Anterior cingulate cortex (tissue), 58 donors: ENCODE measurements around the gene PLCD3.

ENCODE experiments used
- DNase-seq, 58 donors: peaks; one replicate each; lab custom pipeline; 2025; lab: John Stamatoyannopoulos, UW

PLCD3 gene

DNA sequence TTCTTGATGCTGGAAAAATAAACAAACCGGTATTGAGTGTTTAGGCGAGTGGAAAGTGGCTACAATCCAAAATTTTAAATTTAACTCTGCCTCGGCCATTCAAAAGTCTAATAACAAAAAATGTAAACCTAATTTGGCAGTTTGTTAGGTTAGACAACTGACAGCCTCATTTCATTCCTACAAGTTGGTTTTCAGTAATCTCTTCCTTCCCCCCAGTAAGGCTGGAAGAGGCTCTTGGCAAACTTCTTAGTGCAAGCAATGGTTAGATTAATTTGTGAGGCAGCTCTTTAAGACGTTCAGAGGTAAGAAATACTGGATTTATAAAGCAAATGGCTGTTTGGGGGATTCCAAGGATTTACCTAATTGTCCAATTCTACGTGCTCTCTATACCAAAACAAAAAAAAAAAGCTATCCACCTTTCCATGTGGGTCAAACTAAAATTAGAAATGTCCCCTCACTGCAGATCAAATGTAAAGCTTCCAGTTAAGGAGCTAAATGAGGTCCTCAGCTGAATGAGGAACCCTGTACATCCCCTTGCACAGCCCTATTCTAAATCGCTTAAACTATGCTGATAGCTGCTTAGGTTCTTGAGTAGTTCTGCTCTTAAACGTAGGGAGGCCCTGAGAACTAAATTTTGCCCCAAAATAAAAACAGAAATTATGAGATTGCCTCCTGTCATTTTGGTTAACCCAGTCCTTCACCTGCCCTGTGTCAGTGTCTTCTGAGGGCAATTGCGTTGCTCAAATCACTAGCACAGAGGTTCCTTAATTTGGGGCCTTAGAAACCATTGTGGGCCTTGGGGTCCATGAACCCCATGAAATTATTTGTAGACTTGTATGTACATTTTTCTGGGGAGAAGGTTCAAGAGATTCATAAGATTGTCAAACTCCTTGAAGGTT lies 18.8 kb upstream of the PLCD3 start:
- no peak for DNase-seq

DNA sequence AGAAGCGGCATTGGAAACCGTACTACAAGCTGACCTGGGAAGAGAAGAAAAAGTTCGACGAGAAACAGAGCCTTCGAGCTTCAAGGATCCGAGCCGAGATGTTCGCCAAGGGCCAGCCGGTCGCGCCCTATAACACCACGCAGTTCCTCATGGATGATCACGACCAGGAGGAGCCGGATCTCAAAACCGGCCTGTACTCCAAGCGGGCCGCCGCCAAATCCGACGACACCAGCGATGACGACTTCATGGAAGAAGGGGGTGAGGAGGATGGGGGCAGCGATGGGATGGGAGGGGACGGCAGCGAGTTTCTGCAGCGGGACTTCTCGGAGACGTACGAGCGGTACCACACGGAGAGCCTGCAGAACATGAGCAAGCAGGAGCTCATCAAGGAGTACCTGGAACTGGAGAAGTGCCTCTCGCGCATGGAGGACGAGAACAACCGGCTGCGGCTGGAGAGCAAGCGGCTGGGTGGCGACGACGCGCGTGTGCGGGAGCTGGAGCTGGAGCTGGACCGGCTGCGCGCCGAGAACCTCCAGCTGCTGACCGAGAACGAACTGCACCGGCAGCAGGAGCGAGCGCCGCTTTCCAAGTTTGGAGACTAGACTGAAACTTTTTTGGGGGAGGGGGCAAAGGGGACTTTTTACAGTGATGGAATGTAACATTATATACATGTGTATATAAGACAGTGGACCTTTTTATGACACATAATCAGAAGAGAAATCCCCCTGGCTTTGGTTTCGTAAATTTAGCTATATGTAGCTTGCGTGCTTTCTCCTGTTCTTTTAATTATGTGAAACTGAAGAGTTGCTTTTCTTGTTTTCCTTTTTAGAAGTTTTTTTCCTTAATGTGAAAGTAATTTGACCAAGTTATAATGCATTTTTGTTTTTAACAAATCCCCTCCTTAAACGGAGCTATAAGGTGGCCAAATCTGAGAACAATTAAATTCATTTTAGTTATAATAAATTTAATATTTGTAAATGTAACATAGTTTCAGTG lies 17.7 kb upstream of the PLCD3 start:
- peak in 49 of 58 donors; percentile 25 to 77 (median 57) for DNase-seq

DNA sequence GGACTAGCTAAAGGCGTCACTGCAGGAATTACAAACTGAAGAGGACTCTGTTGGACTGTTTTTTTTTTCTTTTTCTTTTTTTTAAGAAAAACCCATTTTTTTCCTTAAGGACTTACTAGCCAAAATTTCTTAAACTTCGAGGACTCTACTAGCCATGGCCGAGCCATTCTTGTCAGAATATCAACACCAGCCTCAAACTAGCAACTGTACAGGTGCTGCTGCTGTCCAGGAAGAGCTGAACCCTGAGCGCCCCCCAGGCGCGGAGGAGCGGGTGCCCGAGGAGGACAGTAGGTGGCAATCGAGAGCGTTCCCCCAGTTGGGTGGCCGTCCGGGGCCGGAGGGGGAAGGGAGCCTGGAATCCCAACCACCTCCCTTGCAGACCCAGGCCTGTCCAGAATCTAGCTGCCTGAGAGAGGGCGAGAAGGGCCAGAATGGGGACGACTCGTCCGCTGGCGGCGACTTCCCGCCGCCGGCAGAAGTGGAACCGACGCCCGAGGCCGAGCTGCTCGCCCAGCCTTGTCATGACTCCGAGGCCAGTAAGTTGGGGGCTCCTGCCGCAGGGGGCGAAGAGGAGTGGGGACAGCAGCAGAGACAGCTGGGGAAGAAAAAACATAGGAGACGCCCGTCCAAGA lies 16.8 kb upstream of the PLCD3 start:
- DNase-seq, result peak in 57 of 58 donors; percentile 21 to 86 (median 72)

DNA sequence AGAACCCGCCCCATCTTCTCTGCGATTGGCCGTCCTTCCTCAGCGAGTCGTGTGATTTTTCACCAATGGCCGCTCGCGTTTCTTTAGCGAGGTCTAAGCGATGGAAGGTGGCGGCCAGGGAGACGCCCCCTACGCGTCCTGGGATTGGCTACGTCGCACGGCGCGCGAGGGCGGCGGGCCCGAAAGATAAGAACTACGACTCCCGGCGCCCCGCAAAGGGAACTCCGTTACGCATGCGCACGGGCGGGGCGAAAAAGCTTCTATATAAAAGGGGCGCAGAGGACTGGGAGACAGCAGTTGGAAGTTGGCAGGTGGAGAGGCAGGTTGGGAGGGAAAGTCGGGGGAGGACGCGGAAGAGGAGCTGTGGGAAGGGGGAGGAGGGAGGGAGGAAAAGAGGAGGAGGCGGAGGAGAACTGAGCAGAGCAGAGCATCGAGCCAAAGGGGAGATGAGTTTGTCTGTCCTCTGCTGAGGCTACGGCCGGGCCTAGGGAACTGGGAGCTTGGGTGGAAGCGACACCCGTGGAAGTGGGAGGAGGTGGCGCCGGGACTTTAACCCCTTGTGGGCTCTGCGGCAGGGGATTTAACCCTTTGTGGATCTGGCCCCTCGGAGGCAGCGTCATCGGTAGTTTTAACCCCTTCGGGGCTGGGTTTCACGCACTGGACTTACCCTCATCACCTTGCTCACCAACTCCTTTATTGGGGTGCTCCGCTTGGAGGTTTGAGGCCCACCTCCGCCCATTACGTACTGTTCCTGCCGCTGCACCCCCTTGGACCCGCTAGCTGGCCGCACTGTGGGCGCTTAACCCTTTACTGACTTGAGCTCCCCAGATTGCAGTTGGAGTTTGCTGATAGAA lies 16.1 kb upstream of the PLCD3 start, which contains the start of gene HEXIM1:
HEXIM1 (plus strand) TSS at position 293 of the 854 bp plus-strand sequence. CDS start 716 bp downstream, outside the sequence.
- peak; percentile 90 to 100 (median 99) for DNase-seq

DNA sequence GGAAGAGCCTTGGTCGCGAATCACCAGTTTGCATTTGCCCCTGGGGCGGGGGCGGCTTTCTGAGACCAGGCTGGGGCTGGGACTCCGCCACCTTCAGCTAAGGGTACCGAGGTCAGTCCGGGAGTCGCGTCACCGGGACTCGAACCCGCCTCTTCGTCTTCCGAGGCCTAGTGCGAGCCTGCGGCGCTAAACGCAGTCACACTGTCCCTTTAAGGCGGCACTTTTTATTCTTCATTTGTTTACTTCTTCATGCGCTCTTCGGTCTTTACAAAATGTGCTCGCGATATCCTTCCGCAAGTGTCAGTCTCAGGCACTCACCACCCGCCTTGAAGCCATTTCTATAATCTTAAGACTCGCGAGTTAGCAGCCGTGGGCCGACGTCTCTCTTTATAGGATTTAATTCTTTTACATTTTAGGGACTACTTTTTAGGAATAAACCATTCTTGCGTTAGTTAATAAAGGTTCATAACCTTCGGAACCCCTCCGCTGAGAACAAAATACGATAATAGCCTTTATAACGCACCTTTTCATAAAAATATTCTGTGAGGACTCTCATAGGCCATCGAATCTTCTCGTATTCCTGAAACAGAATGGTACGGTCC lies 15.4 kb upstream of the PLCD3 start:
- peak in 57 of 58 donors; percentile 19 to 90 (median 74) for DNase-seq

DNA sequence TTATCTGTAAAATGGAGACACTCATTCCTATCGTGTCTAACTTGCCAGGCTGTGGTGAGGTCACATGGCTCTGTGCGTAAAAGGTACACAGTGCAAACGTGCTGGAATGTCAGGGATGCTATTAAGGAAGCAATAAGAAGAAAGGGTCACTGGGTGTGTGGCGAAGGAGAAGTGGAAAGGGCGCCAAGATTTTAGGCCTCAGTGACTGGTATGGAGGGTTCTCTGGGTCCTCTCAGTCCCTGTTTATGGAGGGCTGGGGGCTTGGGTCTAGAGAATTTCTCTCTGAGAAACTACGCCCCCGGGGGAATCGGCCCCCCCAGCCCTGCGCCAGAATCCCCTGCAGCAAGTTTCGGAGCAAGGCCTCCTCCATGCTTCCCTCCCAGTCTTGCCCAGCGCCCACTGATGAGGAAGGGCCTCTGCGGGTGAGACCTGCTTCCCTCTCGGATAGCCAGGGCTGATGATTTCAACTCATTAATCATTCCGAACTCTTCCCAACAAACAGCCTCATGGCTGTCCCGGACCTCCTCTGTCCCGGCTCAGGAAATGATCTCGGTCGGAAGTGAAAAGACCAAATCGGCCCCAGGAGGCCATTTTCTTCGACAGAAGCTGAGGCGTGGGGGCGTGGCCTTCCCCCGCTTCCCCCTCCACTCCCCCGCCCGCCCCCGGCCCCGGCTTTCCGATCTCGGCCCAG lies 14.7 kb upstream of the PLCD3 start:
- peak in 19 of 58 donors; percentile 48 to 87 (median 70) for DNase-seq

DNA sequence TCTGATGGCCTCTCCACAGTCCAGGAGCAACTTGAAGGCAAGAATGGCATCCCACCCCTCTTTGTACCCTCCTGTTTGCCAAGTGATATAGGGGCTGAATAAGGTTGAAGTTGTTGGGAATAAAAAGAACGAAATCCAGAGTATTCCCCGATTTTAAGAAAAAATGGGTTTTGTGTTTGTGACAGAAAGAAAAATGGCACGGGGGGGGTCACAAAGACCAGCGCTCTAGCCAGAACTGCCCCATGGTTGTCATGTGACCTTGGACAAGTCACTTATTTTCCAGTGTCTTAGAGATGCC lies 14.2 kb upstream of the PLCD3 start:
- DNase-seq, result no peak

DNA sequence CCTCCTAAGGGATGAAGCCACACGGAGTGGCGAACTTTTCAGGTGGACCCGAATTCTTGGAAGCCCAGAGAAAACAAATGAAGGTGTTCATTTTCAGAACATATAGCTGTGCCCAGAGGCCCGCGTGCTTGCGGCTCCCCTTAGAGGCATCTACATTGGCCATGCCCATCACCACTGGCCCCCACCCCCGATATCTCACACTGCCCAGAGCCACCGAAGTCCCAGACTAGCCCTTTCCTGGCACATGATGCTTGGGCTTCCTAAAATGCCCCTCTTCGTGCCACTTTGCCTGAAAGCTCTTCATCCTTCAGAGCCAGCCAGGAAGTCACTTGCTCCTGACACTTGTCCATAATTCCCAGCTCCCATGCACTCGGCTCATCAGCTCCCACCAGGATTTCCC lies 13.9 kb upstream of the PLCD3 start:
- peak in 1 of 58 donors; percentile 7 for DNase-seq

DNA sequence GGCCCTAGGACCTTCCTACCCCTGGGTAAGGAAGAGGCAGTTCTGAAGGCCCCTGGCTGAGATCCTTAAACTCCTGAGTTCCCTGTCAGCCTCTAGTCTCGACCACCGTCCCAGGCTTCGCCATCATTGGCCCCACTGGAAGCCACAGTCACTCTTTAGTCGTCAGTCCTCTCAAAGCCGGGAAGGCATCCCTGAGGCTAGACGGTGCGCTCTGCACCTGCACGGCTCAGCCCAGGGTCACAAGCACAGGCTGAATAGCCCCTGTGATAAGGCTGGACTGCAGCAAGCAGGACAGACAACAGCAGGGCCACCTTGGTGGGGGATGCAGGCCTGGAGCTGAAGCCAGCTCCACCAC lies 12.7 kb upstream of the PLCD3 start:
- DNase-seq, result no peak

DNA sequence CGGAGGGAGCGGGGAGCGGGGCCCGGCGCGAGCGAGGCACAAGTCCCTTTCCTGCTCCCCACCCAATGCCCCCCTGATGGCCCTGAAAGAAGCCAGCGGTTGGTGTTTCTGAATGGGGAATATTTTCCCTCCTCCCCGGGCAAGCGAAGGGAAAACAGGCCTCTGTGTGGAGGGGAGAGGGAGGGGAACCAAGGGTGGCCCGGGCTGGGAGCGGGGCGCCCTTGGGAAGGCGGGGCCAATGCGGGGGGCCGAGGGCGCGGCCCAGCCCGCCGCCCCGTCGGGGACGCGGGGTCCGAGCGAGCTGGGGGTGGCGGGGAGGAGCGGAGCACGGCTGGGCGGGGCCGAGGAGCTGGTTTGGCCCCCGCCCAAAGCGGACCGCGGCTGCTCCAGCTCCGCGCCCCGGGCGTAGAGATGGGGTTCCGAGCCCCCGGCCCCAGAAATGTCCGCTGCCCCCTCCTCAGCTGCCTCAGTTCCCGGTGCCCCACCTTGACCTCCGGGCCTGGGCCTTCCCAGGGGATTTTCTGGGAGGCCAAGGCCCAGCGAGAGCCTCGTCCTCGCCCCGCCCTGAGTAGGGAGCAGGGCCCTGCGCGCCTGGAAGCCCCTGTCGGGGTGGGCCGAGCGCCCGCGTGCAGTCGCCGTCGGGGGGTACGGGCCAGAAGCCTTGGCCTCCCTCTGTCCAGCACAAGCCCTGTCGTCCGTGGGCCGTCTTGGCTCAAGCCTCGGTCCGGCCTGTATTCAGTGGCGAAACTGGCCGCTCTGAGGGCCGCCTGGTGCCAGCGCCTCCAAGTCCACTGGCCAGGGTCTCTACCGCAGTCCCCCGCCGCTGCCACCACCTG lies 12.1 kb upstream of the PLCD3 start:
- peak in 18 of 58 donors; percentile 36 to 64 (median 53) for DNase-seq

DNA sequence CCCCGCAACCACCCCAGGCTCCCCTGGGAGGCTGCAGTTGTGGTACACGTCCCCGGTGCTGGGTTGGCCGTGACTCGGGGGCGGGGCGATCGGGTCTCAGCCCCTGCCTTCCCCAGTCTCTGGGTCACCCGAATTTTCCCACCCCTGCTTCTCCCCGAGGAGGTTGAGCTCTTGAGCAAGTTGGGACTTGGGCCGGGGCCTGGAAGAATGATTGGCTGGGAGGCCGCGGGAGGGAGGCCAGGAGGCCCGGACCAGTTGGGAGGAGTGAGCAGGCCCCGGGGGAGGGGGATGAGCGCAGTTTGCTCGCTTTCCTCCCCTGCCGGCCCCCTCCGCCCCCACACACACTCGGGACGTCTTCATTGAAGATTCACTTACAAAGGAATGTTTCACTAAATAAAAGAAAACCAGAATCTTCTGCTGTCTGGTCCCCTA lies 11.5 kb upstream of the PLCD3 start:
- DNase-seq, result peak in 39 of 58 donors; percentile 9 to 67 (median 46)

DNA sequence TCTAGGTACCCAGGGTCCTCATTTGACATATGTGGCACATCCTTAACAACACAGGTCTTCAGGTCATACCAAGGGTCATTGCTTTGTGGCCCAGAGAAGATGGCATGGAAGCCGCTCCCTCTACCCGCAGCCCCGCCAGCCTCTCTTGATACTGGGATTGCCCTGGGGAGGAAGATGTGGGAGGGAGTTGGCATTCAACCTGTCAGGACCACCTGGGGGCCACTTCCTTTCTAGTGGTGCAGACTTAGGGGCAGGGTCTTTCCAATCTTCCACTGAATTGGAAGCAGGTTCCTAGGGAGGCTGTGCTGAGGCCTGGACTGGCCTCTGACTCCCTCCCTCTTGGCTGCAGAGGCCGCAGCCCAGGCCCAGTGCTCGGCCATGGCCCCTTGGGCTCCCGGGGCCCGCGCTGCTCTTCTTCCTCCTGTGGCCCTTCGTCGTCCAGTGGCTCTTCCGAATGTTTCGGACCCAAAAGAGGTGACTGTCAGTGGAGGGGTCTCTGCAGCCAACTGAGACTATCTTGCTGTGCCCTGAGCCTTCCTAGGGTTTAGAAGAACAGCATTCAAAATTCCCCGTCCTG lies 10.9 kb upstream of the PLCD3 start:
- no peak for DNase-seq

DNA sequence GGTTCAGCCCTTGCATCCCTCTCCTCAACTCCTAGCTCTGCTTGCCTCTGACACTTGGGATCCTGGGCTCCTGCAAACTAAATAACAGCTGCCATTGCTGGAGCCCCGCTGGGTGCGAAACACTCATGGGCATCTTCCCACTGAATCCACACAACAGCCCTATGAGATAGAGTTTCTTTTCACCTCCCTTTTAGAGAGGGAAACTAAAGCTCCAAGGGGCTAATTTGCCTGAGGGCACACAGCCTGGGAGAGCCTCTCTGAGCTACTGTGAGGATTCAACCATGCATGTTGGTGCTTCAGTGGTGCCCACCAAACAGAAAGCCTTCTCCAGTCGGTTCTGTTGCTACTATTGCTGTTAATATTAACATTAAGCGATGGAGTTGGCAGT lies 7.2 kb upstream of the PLCD3 start:
- no peak for DNase-seq

DNA sequence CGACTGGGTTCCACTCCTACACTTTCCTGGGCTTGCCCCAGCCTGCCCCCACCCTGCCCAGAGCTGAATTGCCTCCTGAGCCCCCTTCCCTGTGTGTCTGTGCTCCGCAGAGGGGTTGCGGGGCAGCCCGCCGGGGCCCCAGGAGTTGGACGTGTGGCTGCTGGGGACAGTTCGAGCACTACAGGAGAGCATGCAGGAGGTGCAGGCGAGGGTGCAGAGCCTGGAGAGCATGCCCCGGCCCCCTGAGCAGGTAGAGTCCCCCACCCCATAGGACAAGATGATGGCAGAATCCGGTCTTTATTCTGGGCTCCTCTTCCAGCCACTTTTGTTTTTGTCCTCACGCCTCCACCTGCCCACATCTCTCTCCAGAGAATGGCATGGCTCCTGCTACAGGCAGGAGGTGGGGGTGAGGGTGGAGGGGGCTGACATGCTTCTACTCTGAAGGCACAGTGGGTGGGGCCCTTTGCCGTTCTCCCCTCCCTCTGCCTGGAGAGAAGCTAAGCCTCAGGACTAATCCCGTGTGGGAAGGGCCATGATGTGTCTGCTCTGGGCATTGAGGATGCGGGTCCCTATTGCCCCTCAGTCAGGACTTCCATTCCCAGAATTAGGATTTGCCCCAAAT lies 6.7 kb upstream of the PLCD3 start:
- no peak for DNase-seq

DNA sequence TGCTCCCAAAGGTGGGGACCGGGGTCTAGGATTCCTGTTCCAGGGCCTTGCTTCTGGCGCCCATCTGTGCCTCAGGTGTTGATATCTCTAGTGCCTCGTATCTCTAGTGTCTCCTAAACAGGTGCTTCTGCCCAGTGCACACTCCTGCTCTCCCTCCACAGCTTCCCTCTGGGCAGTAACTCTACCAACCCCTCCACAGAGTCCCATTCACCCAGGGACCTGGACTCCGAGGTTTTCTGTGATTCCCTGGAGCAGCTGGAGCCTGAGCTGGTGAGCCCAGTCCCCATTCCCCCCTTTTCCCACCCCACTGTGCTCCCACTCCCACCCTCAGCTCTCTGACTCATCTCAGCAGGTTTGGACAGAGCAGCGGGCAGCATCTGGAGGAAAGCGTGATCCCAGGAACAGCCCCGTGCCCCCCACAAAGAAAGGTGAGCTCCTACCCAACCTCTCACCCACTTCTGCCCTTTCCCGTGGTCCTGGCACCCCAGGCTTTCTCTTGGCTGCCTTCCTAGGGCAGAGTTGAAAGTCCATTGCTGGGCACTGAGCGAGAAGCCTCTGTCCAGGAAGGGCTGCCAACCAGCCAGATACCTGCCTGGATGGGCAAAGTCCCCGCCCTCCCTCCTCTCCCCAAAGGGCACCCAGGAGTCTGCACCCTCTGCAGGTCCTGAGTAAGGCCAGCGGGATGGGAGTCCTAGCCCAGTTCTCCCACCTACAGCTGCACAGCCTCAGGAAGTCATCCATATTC lies 5.4 kb upstream of the PLCD3 start:
- DNase-seq, result no peak
